ENCODE data around the gene ZNF280A. TPM values are rescaled to one million over a fixed set of nuclear protein-coding genes. Genes with fewer than 3 reads are reported as not detected.

Gene ZNF280A
- total RNA-seq, 4 donors from 2014 or later: not detected

- TF ChIP-seq, protein P1, sequence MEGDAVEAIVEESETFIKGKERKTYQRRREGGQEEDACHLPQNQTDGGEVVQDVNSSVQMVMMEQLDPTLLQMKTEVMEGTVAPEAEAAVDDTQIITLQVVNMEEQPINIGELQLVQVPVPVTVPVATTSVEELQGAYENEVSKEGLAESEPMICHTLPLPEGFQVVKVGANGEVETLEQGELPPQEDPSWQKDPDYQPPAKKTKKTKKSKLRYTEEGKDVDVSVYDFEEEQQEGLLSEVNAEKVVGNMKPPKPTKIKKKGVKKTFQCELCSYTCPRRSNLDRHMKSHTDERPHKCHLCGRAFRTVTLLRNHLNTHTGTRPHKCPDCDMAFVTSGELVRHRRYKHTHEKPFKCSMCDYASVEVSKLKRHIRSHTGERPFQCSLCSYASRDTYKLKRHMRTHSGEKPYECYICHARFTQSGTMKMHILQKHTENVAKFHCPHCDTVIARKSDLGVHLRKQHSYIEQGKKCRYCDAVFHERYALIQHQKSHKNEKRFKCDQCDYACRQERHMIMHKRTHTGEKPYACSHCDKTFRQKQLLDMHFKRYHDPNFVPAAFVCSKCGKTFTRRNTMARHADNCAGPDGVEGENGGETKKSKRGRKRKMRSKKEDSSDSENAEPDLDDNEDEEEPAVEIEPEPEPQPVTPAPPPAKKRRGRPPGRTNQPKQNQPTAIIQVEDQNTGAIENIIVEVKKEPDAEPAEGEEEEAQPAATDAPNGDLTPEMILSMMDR (IDR thresholded peaks at IDR 0.05; ENCODE audit: low read depth): no peak
Observed at GRCh38 chr22:22528780-22529179, 8.7 kb upstream of the ZNF280A start.

GRCh38 chr22:22527312-22527711 is 7.2 kb upstream of the ZNF280A start:
- TF ChIP-seq, protein P1 (IDR thresholded peaks at IDR 0.05; ENCODE audit: low read depth): no peak

GRCh38 chr22:22526125-22526912 is 6.2 kb upstream of the ZNF280A start:
- TF ChIP-seq, protein P1 (IDR thresholded peaks at IDR 0.05; ENCODE audit: low read depth): no peak

DNA sequence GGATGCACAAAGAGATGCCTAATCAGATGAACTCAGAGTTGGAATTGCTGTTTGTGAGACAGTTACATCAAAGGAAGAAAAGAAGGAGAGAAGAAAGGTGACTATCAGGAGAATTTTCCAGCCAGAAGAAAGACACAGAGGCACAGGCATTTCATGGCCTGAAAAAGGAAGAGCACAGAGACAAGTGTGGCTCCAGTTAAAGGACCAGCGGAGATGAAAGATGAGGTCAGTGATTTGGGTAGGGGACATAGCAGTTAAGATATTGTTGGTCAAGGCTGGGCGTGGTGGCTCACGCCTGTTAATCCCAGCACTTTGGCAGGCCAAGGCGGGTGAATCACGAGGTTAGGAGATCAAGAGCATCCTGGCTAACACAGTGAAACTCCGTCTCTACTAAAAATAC is 3.4 kb upstream of the ZNF280A start:
- TF ChIP-seq, protein P1 (IDR thresholded peaks at IDR 0.05; ENCODE audit: low read depth): no peak

GRCh38 chr22:22521631-22522030 is 1.6 kb upstream of the ZNF280A start:
- TF ChIP-seq, protein P1 (IDR thresholded peaks at IDR 0.05; ENCODE audit: low read depth): no peak

GRCh38 chr22:22520667-22521602 is 865 bp upstream of the ZNF280A start:
- TF ChIP-seq, protein P1 (IDR thresholded peaks at IDR 0.05; ENCODE audit: low read depth): no peak

DNA sequence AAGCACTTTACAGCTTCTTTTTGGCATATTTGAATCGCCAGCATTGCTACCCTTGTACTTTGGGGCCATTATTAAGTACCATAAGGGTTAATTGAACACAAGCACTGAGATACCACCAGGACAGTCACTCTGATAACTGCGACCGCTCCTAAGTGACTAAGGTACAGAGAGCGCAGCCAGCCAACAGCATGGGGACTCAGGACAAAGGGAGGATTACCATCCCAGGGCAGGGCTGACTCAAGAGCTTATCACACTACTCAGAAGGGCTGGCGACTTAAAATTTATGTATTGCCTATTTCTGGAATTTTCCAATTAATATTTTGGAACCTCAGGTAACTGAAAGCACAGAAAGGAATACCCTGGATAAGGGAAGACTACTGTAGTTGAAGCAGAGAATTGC is 479 bp downstream of the ZNF280A start:
- TF ChIP-seq, protein P1 (IDR thresholded peaks at IDR 0.05; ENCODE audit: low read depth): no peak
